ENCODE data around the gene ATAD3A.
"Not testable (repeated sequence)": the region's sequence is repeated elsewhere in the genome, so short reads cannot be mapped to it uniquely, and the experiment has no call there.

The ATAD3A gene

GRCh38 chr1:1540818-1541628 is 29.1 kb downstream of the ATAD3A start:
- no peak for DNase-seq

GRCh38 chr1:1541956-1542765 is 30.2 kb downstream of the ATAD3A start:
- no peak for DNase-seq

GRCh38 chr1:1542766-1543705 is 31.1 kb downstream of the ATAD3A start:
- no peak for DNase-seq

DNA sequence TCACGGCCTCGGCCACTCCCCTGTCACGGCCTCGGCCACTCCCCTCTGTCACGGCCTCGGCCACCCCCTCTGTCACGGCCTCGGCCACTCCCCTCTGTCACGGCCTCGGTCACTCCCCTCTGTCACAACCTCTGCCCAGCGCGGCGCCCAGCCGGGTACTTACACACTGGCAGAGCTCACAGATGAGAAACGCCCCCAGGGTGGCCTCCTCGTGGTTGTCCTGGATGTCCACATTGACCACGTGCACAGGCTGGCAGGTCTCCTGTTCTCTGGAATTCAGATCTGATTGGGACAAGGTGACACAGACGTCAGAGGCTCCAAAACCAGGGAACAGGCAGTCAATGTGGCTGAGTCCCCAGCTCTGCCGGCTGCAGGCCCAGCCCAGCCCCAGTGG is 31.7 kb downstream of the ATAD3A start:
- no peak for DNase-seq

GRCh38 chr1:1544544-1544943 is 32.6 kb downstream of the ATAD3A start:
- DNase-seq = no peak

- DNase-seq = no peak
Observed at GRCh38 chr1:1545946-1546737, 34.2 kb downstream of the ATAD3A start.

- DNase-seq = no peak
Observed at GRCh38 chr1:1547011-1547410, 35.0 kb downstream of the ATAD3A start.

DNA sequence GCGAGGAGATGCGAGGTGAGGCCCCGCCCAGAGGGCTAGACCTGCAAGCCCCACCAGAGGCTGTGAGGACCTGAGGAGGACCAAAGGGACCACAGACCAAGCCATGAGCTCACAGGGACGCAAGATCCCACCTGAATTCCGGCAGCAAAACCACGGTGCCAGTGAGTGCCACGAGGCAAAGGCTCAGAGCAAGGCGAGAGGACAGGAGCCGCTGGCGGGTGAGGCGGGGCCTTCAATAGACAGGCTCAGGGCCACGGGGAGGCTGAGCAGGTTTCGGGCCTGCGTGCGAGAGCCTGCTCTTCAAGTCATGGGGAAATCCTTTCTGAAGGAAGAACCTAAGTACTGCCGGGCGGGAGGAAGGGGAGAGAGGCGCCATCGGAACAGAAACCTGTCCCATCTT is 35.5 kb downstream of the ATAD3A start:
- DNase-seq = no peak

GRCh38 chr1:1548591-1548990 is 36.6 kb downstream of the ATAD3A start:
- no peak for DNase-seq

DNA sequence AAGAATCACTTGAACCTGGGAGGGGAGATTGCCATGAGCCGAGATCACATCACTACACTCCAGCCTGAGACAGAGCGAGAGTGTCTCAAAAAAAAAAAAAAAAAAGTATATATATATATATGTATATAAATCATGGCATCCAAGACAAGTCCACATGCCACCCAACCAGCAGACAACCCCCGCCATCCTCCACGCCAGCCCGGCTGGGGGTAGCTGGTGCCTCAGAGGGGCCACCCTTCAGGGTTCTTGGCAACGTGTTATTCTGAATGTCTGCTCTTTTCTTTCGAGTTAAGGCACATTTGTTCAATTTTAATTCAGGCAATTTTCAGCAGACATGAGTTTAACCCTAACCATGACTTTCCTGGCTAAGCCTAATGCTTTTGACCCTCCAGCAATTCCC is 38.1 kb downstream of the ATAD3A start:
- DNase-seq = no peak

DNA sequence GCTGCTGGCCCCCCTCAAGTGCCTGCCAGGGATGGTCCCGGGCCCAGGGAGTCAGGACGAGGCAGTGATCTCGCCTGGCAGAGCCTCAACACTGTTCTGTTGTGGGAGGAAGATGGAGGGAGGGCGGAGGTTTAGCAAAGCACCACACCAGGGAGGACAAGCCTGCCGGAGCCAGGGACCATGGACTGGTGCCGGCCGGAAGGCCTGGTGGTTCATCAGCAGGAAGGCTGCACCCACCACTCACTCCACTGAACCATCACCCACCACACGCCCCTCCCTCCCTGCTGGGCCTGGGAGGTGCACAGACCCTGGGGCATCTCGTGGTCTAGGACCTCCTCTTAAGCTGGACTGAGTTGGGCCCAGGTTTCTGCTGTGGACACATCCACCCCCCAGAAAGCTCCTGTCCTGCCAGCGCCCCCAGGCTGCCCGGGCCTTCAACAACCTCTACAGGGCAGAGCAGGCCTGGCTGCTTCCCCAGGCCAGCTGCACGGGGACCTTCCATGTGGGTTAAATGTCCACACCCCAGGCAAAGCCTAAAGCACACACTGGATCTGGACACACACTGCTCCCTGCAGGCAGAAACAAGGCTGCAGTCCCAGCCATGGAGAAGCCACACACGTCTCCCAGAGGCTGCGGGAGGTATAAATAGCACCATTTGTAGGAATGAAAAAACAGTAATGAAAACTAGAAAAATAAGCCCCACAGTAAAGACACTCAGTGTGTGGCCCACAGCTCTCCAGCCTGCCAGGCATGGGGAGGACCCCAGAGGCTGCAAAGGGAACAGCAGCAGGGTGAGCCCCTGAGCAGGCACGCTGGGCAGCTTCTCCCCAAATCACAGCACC is 38.9 kb downstream of the ATAD3A start:
- no peak for DNase-seq

- DNase-seq = no peak
Observed at GRCh38 chr1:1551524-1552262, 39.7 kb downstream of the ATAD3A start.

DNA sequence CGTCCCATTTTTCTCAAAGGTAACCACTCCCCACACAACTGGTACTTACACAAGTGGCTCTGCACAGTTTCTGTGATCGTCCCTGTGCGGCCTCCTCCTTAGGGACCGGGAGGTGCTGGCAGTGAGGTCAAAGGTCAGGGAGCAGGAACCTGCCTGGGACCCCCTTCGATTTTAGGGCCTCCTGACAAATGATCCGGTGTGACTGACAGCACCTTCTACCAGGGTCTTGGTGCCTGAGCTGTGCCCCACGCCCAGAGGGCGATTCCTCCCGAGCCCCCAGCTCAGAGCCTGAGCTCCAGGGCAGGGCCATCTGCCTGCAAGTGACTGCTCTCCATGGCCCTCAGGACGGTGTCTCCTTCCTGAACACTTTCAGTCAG is 40.3 kb downstream of the ATAD3A start:
- no peak for DNase-seq

GRCh38 chr1:1553821-1554494 is 42.0 kb downstream of the ATAD3A start:
- no peak for DNase-seq

DNA sequence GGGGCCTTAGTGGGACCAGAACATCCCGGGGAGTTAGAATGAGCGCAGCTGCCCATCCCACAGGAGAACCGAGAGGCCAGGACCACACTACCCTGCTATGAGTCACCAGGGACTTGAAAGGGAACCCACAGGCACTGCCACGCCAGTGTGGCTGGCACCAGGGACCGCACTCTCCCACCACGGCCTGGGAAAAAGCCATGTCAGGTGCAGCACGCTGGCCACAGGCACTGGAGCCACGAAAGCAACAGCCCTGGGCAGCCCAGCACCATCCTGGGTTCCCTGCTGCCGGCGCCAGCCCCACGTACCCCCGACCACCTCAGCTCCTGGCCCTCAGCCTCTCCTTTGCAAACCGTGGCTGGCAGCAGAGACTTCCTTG is 42.6 kb downstream of the ATAD3A start:
- no peak for DNase-seq

DNA sequence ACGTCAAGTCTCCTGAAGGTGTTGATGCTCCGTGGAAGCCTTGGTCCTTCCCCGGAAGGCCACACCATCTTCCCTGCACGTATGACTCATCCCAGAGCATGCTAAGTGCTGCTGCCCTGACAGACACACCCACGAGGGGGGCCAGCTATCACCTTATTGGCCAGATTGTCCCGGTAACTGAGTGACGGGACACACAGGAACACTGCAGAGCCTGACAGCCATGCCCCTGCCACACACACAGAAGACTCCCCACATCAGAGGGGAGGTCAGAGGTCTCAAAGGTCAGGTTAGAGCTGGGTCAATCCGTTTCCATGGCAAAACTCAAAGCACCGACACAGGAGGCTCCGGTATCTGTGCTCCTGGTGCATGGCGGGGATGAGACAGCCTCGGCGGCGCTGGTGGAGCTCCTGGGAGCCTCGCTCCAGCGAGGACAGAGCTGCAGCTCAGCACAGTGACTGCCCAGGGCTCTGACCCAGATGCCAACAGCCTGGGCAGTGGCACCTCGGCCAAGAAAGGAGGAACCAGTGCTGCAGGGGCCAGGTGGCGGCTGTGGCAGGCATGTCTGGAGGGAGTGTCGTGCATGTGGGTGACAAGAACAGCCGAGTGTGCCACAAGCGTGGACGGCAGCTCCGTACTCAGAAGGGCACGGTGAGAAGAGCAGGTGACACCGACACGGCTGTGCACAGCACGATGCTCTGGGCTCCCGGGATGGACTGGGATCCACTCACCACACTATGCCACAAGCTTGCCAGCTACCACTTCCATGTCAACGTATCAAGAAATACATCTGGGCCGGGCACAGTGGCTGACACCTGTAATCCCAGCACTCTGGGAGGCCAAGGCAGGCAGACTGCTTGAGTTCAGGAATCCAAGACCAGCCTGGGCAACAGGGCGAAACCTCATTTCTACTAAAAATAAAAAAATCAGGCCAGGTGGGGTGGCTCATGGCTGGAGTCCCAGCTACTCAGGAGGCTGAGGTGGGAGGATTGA is 43.3 kb downstream of the ATAD3A start:
- DNase-seq = no peak

DNA sequence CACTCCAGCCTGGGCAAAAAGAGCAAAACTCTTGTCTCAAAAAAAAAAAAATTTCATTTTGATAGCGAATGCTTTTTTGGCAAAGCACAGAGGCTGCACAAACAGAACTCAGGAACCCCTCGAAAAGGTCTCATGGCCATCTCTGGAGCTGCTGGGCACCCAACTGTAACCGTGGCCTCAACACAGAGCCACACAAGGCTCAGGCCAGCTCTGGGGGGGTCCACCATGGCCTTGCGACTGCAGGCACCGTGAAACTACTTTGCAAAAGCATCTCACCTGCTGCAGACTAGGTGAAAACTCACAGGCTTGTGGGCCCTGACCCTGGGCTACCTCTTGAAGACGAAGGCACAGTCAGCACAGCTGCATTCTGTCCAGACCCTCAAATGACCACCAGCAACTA is 44.5 kb downstream of the ATAD3A start:
- no peak for DNase-seq

DNA sequence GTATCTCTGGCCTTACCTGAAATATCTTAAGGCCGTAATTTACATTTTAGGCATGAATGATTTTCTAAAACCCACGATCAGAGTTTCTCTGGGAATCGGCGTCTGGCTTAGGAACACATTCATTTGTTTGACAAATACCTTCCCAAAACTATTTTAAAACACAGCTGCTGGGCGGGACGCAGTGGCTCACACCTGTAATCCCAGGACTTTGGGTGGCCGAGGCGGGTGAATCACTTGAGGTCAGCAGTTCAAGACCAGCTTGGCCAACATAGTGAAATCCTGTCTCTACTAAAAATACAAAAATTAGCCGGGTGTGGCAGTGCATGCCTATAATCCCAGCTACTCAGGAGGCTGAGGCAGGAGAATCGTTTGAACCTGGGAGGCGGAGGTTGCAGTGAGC is 45.0 kb downstream of the ATAD3A start:
- DNase-seq = not testable (repeated sequence)

DNA sequence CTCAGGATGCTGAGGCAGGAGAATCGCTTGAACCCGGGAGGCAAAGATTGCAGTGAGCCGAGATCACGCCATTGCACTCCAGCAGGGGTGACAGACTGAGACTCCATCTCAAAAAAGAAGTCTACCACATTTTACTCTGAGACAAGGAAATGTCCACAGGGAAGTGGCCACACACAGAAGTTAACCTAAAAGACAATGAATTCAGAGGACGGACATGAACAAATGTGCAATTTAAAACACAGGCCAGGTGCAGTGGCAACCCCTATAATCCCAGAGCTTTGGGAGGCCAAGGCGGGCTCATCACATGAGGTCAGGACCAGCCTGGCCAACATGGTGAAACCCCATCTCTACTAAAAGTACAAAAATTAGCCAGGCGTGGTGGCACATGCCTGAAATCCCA is 45.7 kb downstream of the ATAD3A start:
- not testable (repeated sequence) for DNase-seq

Measured in KG1 (cell line).